ENCODE measurements around the gene ZBTB11.
A peak's percentile ranks its signal among the peaks of the same experiment; 100 is the strongest.
"Not testable (repeated sequence)": the region's sequence is repeated elsewhere in the genome, so short reads cannot be mapped to it uniquely, and the experiment has no call there.

Gene ZBTB11

DNA sequence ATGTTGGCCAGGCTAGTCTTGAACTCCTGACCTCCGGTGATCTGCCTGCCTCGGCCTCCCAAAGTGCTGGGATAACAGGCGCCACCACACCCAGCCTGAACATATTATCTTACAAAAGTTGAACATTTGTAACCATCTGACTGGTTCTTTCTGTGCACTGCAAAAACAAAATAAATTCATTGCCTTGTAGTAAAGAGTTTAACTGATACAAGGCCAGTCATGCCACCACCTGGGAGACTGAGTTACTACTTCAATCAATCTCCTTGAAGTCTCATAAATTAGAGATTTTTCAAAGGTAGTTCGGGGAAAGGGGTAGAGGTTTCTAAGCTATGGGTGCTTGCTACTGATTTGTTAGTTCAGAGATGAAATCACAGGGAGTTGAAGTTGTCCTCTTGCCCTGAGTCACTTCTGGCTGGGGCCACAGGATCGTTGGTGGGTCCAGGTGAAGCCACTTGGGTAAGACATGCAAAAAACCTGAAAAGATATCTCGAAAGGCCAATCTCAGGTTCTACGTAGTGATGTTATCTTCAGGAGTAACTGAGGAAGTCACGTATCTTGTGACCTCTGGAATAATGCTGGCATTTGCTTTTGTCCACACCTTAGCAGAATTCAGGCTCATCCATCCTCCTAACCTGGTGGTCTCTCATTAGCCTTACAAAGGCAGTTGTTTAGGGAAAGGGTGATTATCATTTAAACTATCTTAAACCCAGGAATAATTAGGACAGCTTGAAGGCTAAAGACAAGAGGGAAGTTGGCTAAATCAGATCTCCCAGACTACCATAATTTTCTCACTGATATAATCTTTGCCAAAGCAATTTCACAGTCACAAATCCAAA, 33.7 kb downstream of the ZBTB11 start:
- no peak for ATAC-seq

DNA sequence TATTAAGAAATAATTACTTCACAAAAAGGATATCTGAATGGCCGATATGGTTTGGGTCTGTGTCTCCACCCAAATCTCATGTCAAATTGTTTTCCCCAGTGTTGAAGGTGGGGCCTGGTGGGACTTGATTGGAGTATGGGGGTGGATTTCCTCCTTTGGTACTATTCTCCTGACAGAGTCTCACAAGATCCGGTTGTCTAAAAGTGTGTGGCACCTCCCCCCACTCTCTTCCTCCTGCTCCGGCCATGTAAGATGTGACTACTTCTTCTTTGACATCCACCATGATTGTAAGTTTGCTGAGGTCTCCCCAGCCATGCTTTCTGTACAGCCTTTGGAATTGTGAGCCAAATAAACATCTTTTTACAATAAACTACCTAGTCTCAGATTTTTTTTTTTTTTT, 34.5 kb downstream of the ZBTB11 start:
- ATAC-seq: no peak

DNA sequence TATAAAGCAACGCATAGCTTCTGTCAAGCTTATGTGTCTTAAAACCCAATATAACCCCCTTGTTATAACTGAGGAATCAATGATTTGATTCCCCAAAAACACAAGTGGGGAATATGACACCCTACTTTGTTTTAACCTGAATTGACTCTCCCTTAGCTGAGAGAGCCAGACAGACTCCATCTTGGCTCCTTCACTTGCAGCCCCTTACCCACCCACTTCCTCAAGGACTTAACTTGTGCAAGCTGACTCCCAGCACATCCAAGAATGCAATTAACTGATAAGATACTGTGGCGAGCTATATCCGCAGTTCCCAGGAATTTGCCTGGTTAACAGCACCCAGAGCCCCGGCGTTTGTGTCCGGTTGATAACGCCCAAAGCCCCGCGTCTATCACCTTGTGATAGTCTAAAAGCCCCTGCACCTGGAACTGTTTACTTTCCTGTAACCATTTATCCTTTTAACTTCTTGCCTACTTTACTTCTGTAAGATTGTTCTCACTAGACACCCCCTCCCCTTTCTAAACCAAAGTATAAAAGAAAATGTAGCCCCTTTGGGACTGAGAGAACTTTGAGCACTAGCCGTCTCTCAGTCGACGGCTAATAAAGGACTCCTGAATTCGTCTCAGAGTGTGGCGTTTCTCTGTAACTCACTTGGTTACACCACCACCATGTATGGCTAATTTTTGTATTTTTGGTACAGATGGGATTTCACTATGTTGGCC, 35.4 kb downstream of the ZBTB11 start:
- ATAC-seq: not testable (repeated sequence)

DNA sequence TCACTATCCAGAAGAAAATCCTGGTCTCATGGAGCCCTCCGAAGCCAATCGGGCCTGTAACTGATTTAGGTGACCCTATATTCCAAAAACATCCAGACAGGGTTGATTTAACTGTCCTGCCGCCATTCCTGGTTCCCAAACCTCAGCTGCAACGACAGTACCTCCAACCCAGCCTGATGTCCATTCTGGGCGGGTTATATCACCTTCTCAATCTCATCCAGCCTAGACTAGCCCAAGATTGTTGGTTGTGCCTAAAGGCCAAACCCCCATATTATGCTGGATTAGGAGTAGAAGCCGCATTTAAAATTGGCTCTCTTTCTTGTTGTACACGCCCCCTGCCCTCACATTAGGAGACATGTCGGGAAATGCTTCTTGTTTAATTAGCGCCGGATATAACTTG, 36.7 kb downstream of the ZBTB11 start:
- ATAC-seq: no peak

DNA sequence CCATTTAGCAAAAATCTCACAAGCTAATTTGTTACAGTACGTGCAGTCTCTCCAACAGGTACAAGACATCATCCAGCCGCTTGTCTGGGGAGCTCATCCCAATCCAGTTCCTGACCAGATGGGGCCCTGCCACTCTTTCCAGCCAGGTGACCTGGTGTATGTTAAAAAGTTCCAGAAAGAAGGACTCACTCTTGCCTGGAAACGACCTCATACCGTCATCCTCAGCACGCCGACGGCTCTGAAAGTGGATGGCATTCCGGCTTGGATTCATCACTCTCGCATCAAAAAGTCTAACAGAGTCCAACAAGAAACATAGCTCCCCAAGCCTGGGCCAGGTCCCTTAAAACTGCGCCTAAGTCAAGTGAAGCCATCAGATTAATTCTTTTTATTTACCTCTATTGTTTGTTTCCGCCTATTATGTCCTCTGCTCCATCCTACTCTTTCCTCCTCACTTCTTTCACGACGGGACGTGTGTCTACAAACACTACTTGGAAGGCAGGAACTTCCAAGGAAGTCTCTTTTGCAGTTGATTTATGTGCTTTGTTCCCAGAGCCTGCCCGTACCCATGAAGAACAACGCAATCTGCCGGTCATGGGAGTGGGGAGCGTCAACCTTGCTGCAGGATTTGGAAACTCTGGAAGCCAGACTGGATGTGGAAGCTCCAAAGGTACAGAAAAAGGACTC, 37.5 kb downstream of the ZBTB11 start:
- ATAC-seq: no peak

DNA sequence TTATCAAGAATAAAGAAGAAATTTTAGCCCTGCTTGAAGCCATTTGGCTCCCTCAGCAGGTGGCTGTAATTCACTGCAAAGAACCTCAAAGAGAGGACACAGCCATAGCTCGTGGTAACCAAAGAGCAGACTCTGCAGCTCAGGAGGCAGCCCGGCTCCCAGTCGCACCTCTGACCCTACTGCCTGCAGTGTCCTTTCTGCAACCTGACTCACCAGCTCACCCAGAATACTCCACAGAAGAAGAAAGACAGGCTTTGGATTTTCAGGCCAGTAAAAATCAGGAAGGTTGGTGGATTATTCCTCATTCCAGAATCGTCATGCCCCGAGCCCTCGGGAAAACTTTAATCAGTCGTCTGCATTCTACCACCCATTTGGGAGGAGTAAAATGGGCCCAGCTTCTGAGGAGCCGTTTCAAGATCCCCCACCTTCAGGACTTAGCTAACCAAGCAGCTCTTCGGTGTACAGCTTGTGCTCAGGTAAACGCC, 38.6 kb downstream of the ZBTB11 start:
- no peak for ATAC-seq

DNA sequence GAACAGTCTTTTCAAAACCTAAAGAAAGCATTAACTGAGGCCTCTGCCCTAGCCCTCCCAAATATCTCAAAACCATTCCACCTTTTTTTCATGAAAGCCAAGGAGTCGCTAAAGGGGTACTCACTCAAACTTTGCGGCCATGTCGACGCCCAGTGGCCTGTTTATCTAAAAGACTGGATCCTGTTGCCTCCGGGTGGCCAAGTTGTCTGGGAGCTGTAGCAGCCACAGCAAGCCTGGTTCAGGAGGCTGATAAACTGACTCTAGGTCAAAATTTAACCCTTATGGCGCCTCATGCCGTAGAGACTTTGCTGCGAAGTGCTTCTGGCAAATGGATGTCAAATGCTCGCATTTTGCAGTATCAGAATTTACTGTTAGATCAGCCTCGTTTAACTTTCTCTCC, 39.5 kb downstream of the ZBTB11 start:
- no peak for ATAC-seq

DNA sequence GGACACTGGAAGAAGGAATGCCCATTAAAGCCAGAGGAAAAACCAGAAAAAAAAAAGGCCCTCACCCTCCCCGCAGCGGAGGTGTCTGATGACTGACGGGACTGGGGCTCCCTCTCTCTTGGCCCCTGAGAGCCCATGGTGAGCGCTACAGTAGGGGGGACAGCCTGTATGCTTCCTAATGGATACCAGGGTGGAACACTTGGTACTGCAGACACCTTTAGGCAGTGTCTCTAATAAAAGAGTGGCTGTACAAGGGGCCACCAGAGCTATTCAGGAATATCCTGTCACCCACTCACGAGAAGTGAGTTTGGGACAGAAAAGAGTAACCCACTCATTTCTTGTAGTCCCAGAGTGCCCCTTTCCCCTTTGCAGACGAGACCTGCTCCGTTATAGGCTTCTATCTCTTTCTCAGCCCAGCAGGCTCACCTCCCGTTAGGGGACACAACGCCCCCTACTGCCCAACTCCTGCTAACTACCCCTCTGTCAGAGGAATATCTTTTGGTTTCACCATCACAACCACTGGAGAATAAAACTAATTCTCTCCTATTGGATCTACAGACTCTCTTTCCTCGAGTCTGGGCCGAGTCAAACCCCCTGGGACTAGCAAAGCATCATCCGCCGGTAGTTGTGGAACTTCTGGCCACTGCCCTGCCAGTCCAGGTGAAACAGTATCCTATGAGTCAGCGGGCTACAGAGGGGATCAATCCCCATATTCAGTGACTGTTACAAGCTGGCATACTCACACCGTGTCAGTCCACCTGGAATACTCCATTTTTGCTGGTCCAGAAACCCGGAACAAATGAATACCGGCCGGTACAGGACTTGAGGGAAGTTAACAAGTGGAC, 40.8 kb downstream of the ZBTB11 start:
- peak; percentile 70 to 79 for ATAC-seq

DNA sequence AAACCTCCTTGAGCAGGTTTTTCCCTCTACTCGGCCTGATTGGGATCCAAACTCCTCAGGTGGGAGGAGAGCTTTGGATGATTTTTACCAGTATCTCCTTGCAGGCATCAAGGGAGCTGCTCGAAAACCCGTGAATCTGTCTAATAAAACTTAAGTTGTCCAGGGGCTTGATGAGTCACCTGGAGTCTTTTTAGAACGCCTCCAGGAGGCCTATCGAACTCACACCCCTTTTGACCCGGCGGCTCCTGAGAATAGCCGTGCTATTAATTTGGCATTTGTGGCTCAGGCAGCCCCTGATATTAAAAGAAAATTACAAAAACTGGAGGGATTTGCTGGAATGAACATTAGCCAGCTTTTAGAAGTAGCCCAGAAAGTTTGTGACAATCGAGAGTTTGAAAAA, 41.6 kb downstream of the ZBTB11 start:
- no peak for ATAC-seq

DNA sequence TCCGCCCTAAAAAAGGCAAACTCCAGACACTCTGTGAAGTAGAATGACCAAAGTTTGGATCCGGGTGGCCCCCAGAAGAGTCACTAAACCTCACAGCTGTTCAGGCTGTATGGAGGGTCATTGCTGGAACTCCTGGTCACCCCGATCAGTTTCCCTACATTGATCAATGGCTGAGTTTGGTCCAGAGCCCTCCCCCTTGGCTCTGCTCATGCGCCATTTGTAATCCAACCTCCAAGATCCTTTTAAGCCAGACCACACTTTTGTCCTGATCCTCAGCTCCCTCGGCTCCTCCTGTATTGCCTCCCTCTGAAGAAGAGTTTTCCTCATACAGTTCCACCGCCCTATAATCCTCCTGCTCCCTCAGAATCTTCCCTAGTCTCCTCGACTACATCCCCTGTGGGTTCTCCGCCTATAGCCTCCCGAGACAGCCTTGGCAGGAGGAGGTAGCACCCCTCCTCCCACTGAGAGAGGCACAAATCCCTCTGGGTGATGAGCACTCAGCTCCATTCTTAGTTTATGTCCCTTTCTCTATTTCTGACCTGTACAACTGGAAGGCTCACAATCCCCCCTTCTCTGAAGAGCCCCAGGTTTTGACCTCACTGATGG, 42.2 kb downstream of the ZBTB11 start:
- ATAC-seq: no peak

DNA sequence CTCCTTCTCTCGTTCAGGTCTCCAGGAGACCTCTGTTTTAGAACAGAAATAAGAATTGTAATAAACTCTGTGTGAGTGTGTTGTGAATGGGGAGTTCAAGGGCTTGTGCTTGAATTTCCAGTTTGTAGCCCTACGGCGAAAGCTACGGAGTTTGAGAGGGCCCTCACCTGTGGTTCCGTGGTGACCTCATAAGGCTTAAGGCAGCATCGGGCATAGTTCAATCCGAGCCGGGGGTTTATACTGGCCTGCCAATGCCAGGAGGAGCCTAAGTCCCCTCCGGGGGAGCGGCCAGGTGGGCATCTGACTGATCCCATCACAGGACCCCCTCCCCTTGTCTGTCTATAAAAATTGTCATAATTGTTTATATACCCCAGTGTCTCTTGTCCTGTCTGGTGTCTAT, 43.7 kb downstream of the ZBTB11 start:
- no peak for ATAC-seq

DNA sequence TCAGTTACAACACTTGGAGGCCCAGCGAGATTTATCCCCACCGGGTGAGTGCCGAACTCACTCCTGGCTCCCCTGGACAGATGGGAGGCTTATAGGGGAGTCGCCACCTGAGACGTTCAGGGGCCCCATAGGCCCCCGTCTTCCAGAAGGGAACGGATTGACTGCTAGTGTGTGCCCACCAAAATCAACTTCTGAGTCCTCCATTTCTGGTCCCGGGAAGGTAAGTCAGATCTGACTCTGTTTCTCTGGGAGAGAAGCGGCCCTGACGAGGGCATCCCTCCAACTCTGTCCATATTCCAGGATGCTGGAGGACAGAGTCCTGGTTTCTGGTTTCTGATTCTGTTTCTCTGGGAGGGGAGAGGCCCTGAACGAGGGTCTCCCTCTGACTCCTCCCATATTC, 44.3 kb downstream of the ZBTB11 start:
- ATAC-seq: no peak

DNA sequence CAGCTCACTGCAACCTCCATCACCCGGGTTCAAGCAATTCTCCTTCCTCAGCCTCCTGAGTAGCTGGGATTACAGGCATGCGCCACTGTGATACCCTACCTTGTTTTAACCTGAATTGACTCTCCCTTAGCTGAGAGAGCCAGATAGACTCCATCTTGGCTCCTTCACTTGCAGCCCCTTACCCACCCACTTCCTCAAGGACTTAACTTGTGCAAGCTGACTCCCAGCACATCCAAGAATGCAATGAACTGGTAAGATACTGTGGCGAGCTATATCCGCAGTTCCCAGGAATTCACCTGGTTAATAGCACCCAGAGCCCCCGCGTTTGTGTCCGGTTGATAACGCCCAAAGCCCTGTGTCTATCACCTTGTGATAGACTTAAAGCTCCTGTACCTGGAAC, 45.0 kb downstream of the ZBTB11 start:
- not testable (repeated sequence) for ATAC-seq

DNA sequence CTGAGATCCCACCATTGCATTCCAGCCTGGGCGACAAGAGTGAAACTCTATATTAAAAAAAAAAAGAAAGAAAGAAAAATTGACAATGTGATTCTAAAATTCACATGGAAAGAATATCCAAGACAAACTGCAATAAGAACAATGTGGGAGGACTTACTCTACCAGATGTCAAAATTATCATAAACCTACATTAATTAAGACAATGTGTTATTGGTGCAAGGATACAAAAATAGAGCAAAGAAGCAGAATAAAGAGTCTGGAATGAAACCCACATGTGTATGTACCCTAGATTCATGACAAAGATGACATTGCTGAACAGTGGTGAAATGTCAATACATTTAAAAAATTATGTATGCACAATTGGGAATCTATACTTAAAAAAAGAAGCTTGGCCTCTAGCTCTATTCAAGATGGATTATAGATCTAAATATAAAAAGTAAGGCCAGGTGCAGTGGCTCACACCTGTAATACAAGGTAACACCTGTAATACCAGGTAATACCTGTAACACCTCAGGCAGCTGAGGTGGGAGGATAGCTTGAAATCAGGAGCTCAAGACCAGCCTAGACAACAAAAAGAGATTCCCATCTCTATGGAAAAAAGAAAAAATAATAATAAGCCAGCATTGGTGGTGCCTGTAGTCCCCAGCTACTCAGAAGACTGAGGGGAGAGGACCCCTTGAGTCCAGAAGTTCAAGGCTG, 45.7 kb downstream of the ZBTB11 start:
- ATAC-seq: no peak

DNA sequence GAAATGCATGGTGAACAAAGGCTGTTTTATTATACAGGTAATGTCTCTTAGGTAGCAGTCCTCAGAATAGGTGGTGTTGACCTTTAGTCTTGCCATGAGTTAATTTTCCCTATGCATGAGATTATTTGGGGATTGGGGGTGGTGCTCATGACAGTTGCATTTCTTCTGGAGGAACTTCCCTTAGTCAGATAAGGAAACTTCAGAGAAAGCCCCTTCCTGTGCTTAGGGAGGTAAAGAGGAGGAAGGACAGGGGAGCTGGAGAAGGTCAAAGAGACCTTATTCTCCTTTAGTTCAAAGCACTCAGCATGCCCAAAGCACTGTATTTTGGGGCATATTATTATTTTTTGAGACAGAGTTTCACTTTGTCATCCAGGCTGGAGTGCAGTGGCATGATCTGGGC, 47.7 kb downstream of the ZBTB11 start:
- no peak for ATAC-seq

DNA sequence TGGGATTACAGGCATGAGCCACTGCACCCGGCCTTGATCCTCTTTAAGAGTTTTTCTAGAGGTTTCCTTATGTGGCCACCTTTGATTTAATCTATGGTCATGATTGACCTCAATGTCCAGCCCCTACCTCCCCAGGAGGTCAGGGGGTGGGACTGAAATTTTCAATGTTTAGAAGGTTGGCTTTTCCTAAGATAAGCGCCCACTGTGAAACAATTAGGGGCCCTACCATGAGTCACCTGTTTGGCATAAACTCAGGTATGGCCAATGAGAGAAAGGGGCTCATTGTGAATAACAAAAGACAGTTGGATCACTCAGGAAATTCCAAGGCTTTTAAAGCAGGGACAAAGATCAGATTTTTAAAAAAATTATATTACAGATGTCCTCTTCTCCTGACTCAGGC, 51.1 kb downstream of the ZBTB11 start:
- ATAC-seq: no peak

DNA sequence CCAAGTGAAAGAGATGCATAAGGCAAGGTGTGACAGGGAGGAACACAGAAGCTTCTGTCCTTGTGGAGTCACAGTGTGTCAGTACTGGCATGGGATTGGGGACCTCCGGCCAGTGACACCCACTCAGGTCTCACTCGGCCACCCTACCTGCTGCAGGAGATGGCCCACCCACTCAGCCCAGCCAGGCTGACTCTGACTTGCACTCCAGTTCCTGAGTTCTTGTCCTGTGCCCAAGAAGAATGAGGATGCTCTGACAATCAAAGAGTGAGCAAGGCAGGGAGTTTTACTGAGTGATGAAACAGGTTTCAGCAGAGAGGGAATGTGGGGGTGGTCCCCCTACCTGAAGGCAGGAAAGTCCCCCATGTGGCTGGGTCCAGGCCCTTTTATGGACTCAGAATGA, 52.1 kb downstream of the ZBTB11 start:
- ATAC-seq: no peak

DNA sequence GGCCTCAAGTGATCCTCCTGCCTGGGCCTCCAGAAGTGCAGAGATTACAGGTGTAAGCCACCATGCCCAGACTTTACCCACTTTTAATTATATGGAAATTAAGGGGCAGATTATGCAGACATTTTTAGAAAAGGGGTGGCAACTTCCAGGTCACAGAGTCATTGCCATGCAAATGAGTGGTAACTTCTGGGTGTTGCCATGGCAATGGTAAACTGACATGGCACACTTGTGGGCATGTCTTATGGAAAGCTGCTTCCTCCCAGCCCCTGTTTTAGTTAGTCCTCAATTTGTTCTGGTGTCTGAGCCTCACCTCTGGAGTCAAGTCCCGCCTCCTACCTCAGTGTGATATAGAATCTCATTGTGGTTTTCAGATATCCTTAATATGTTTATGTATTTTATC, 53.3 kb downstream of the ZBTB11 start:
- no peak for ATAC-seq

DNA sequence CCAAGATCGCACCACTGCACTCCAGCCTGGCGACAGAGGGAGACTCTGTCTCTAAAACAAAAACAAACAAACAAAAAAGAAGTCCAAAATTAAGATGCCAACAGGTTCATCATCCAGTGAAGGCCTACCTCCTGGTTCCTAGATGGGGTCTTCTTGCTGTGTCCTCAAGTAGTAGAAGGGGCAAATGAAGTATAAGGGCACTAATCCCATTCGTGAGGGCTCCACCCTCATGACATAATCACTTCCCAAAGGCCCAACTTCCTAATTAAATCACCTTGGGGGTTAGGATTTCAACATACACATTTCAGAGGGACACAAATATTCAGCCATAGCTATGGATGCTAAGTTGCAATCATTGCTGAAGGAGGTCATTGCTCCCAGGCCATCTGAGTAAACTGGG, 57.2 kb downstream of the ZBTB11 start:
- no peak for ATAC-seq

DNA sequence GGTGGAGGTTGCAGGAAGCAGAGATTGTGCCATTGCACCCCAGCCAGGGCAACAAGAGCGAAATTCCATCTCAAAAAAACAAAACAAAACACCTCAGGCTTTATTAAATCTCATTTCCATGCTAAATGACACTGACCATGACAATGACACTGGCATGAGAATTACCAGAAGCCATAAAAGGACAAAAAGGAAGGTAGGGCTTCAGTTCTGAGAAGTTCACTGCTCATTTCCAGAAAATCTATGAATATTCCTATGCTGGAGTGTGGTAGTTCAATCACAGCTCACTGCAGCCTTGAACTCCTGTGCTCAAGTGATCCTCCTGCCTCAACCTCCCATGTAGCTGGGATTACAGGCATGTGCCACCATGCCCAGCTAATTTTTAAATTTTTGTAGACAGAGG, 58.2 kb downstream of the ZBTB11 start:
- ATAC-seq: no peak

DNA sequence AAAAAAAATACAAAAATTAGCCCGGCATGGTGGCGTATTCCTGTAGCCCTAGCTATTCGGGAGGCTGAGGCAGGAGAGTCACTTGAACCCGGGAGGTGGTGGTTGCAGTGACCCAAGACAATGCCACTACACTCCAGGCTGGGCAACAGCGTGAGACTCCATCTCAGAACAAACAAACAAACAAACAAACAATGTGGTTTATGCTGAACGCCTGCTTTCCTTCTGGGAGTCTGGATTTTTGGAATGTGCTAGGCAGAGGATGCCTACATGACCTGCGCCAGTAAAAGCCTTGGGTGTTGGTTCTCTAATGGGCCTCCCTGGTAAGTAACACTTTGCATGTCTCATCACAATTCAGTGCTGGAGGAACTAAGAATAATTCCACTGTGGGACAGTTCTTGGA, 59.5 kb downstream of the ZBTB11 start:
- ATAC-seq: no peak

DNA sequence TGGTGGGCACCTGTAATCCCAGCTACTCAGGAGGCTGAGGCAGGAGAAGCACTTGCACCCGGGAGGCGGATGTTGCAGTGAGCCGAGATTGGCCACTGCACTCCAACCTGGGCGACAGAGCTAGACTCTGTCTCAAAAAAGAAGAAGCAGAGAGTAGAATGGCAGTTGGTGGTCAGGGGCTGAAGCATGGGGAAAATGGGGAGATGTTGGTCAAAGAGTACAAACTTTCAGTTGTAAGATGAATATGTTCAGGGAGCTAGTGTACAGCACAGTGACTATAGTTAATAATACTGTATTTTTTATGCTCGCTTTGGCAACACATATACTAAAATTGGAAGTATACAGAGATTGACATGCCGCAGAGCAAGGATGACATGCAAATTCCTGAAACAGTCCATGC, 61.4 kb downstream of the ZBTB11 start:
- no peak for ATAC-seq
